Measurements from ENCODE around the gene SDCCAG8.

Gene SDCCAG8

GRCh38 chr1:243490748-243491686 lies 235.2 kb downstream of the SDCCAG8 start:
- DNase-seq = no peak

GRCh38 chr1:243493156-243494129 lies 237.6 kb downstream of the SDCCAG8 start:
- DNase-seq = no peak

- DNase-seq = no peak
These were observed 239.0 kb downstream of the SDCCAG8 start for GRCh38 chr1:243494741-243495431.

GRCh38 chr1:243495442-243496186 lies 239.8 kb downstream of the SDCCAG8 start:
- no peak for DNase-seq

GRCh38 chr1:243496187-243496646 lies 240.4 kb downstream of the SDCCAG8 start:
- DNase-seq = no peak

GRCh38 chr1:243496806-243497205 lies 241.0 kb downstream of the SDCCAG8 start:
- DNase-seq = no peak

- no peak for DNase-seq
These were observed 242.3 kb downstream of the SDCCAG8 start for GRCh38 chr1:243497939-243498681.

GRCh38 chr1:243499248-243499647 lies 243.4 kb downstream of the SDCCAG8 start:
- no peak for DNase-seq

GRCh38 chr1:243499711-243500110 lies 243.9 kb downstream of the SDCCAG8 start:
- no peak for DNase-seq

GRCh38 chr1:243500512-243500911 lies 244.7 kb downstream of the SDCCAG8 start:
- no peak for DNase-seq

GRCh38 chr1:243501002-243501401 lies 245.2 kb downstream of the SDCCAG8 start:
- DNase-seq = no peak

GRCh38 chr1:243503155-243503554 lies 247.3 kb downstream of the SDCCAG8 start:
- DNase-seq = no peak

- DNase-seq = no peak
These were observed 250.3 kb downstream of the SDCCAG8 start for GRCh38 chr1:243505986-243506689.

- DNase-seq = no peak
These were observed 251.3 kb downstream of the SDCCAG8 start for GRCh38 chr1:243507001-243507671.

- DNase-seq = no peak
These were observed 251.9 kb downstream of the SDCCAG8 start for GRCh38 chr1:243507672-243508302.

GRCh38 chr1:243508303-243508713 lies 252.5 kb downstream of the SDCCAG8 start:
- DNase-seq = no peak

GRCh38 chr1:243508943-243509342 lies 253.1 kb downstream of the SDCCAG8 start:
- no peak for DNase-seq

GRCh38 chr1:243510928-243511327 lies 255.1 kb downstream of the SDCCAG8 start:
- no peak for DNase-seq

- no peak for DNase-seq
These were observed 258.1 kb downstream of the SDCCAG8 start for GRCh38 chr1:243513726-243514491.
